ENCODE measurements around the gene GRPEL1.
A peak's percentile ranks its signal among the peaks of the same experiment; 100 is the strongest.
"Not testable (repeated sequence)": the region's sequence is repeated elsewhere in the genome, so short reads cannot be mapped to it uniquely, and the experiment has no call there.

DNA sequence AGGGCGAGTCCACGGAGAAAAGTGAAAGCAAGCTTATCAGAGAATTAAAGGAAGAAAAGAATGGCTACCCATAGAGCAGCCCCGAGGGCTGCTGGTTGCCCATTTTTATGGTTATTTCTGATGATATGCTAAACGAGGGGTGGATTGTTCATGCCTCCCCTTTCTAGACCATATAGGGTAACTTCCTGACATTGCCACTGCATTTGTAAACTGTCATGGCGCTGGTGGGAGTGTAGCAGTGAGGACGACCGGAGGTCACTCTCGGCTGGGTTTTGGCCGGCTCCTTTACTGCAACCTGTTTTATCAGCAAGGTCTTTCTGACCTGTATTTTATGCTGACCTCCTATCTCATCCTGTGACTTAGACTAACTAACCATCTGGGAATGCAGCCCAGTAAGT lies 16.7 kb upstream of the GRPEL1 start:
- peak; percentile 85 for TF ChIP-seq ESRRA (IDR thresholded peaks at IDR 0.05; ENCODE audit: borderline replicate concordance, low read depth)
- not testable (repeated sequence) for TF ChIP-seq NRF1 (conservative IDR thresholded peaks at IDR 0.05 in 1 of 2, IDR thresholded peaks at IDR 0.05 in 1 of 2); SIRT6 (IDR thresholded peaks at IDR 0.05; ENCODE audit: low read depth, low read length)

All from K562 (cell line).